Measurements from ENCODE around the gene CDCA8. TPM values are rescaled to one million over a fixed set of nuclear protein-coding genes. Genes with fewer than 3 reads are reported as not detected.
"Not testable (repeated sequence)": the region's sequence is repeated elsewhere in the genome, so short reads cannot be mapped to it uniquely, and the experiment has no call there.

Gene CDCA8
- total and polyA plus RNA-seq, 2 donors (not counting 3 experiments of a cell fraction or from before 2014, with no cell fraction given), result 38.5 to 45.7 TPM

GRCh38 chr1:37682334-37682987 is 9.9 kb upstream of the CDCA8 start:
- H3K79me2 ChIP-seq (ENCODE audit: control insufficient read depth, insufficient read depth, low read length), result no peaks in the 10 kb centered on the region
- dilution Hi-C loops (cut with MboI; ENCODE audit: extremely low pct_ligation_motif_present, low sequenced_read_pairs) (no loop called here), intact Hi-C loops (cut with micrococcal nuclease) (loop anchor here (1.0 kb wide), 5 partner anchors 79 to 227 kb away; partner anchors contain the start of gene MEAF6)
- TSS peak; percentile 4 for BruUV-seq (replicated peaks)
- H3K36me3 ChIP-seq (ENCODE audit: control insufficient read depth in 2 of 2, extremely low read depth in 1 of 2, insufficient read depth in 2 of 2, low read length in 2 of 2), result peaks cover 8 to 13% of the 10 kb centered on the region in 2 experiments
- DNase-seq (ENCODE audit: low read depth, low spot score), result peak; percentile 61
- no peaks in the 10 kb centered on the region for H4K20me1 ChIP-seq (replicated peaks; ENCODE audit: control insufficient read depth, extremely low read depth, insufficient read depth, low read length)
- no peak for TF ChIP-seq JUN (IDR thresholded peaks at IDR 0.05; ENCODE audit: borderline replicate concordance, insufficient read depth, insufficient read length, low read depth)
- peak; percentile 73 to 81 for TF ChIP-seq CTCF (IDR thresholded peaks at IDR 0.05; ENCODE audit: extremely low read depth in 1 of 2, insufficient read depth in 1 of 2, low read depth in 1 of 2, low read length in 2 of 2)
- no peak for TF ChIP-seq EZH2 (IDR thresholded peaks at IDR 0.05; ENCODE audit: borderline replicate concordance, low read depth, low read length, severe bottlenecking)
- no peak for TF ChIP-seq MAX (IDR thresholded peaks at IDR 0.05; ENCODE audit: insufficient read depth, insufficient read length)
- no peak for TF ChIP-seq POLR2A (IDR thresholded peaks at IDR 0.05; ENCODE audit: low read depth, low read length)
- TF ChIP-seq POLR2AphosphoS5 (IDR thresholded peaks at IDR 0.05; ENCODE audit: insufficient read depth, low read depth, low read length), result no peak
- no peak for TF ChIP-seq MYC (IDR thresholded peaks at IDR 0.05; ENCODE audit: low read depth, low read length)
- TF ChIP-seq GATA2 (IDR thresholded peaks at IDR 0.05; ENCODE audit: insufficient read depth, insufficient read length, low read depth, low read length), result no peak
- TF ChIP-seq FOS (IDR thresholded peaks at IDR 0.05; ENCODE audit: borderline replicate concordance, insufficient read depth, low read length), result peak; percentile 33
- ChIA-PET POLR2A (no interaction called here), CTCF (interaction anchor here (0.7 to 6.4 kb wide), 23 partner anchors 8 to 1166 kb away, joined by 3 to 69 read pairs (median 4); partner anchors contain the start of genes DNALI1, GNL2 and MEAF6)
- H3K4me1 ChIP-seq (ENCODE audit: control insufficient read depth, extremely low read depth, insufficient read depth, low read length), result no peaks in the 10 kb centered on the region
- H3K4me2 ChIP-seq (ENCODE audit: insufficient read depth, low read length), result no peak overlapping the region
- peak; percentile 92 for FAIRE-seq
- no peak overlapping the region for H3K27ac ChIP-seq (ENCODE audit: insufficient read depth, low read depth, low read length)
- H2AFZ ChIP-seq (ENCODE audit: low read depth, low read length), result no peak overlapping the region
- no peaks in the 10 kb centered on the region for H3K27me3 ChIP-seq (ENCODE audit: control insufficient read depth in 2 of 2, insufficient read depth in 2 of 2, low read length in 2 of 2)
- H3K9me3 ChIP-seq (replicated peaks; ENCODE audit: control insufficient read depth, insufficient read depth, low read length), result no peaks in the 10 kb centered on the region
- H3K9ac ChIP-seq (replicated peaks; ENCODE audit: extremely low read depth, insufficient read depth, low read length), result no peak overlapping the region
- no peaks in the 10 kb centered on the region for H3K9me1 ChIP-seq (replicated peaks; ENCODE audit: control insufficient read depth, extremely low read depth, insufficient read depth, low read length)
- no peak overlapping the region for H3K4me3 ChIP-seq (replicated peaks in 1 of 3; ENCODE audit: insufficient read depth in 1 of 3, low read depth in 1 of 3, low read length in 3 of 3)

- BruUV-seq (replicated peaks); H3K9ac ChIP-seq (replicated peaks; ENCODE audit: extremely low read depth, insufficient read depth, low read length); H3K9me3 ChIP-seq (replicated peaks; ENCODE audit: control insufficient read depth, insufficient read depth, low read length); H3K4me3 ChIP-seq (replicated peaks in 1 of 3; ENCODE audit: insufficient read depth in 1 of 3, low read depth in 1 of 3, low read length in 3 of 3); H3K4me1 ChIP-seq (ENCODE audit: control insufficient read depth, extremely low read depth, insufficient read depth, low read length); DNase-seq (ENCODE audit: low read depth, low spot score); H3K79me2 ChIP-seq (ENCODE audit: control insufficient read depth, insufficient read depth, low read length); H2AFZ ChIP-seq (ENCODE audit: low read depth, low read length); dilution Hi-C loops (cut with MboI; ENCODE audit: extremely low pct_ligation_motif_present, low sequenced_read_pairs); POLR2A ChIA-PET; H3K27ac ChIP-seq (ENCODE audit: insufficient read depth, low read depth, low read length); H3K9me1 ChIP-seq (replicated peaks; ENCODE audit: control insufficient read depth, extremely low read depth, insufficient read depth, low read length); H4K20me1 ChIP-seq (replicated peaks; ENCODE audit: control insufficient read depth, extremely low read depth, insufficient read depth, low read length); H3K4me2 ChIP-seq (ENCODE audit: insufficient read depth, low read length); intact Hi-C loops (cut with micrococcal nuclease); FAIRE-seq; H3K27me3 ChIP-seq (ENCODE audit: control insufficient read depth in 2 of 2, insufficient read depth in 2 of 2, low read length in 2 of 2): not testable (repeated sequence)
- peaks cover 8 to 13% of the 10 kb centered on the region in 2 experiments for H3K36me3 ChIP-seq (ENCODE audit: control insufficient read depth in 2 of 2, extremely low read depth in 1 of 2, insufficient read depth in 2 of 2, low read length in 2 of 2)
- CTCF ChIA-PET, result interaction anchor here (0.7 to 6.4 kb wide), 6 partner anchors 82 to 232 kb away, joined by 3 to 69 read pairs (median 4); partner anchors contain the start of gene GNL2
Observed at GRCh38 chr1:37684182-37684581, 8.1 kb upstream of the CDCA8 start.

Data from endothelial cell of umbilical vein (primary cell).